Measurements from ENCODE around the gene CYP2S1.
A peak's percentile ranks its signal among the peaks of the same experiment; 100 is the strongest.

The CYP2S1 gene

GRCh38 chr19:41194157-41194552, 1.1 kb downstream of the CYP2S1 start:
- DNase-seq (ENCODE audit: low read depth) = no peak

- DNase-seq (ENCODE audit: low read depth) = no peak
Measured at GRCh38 chr19:41195675-41196497, 2.9 kb downstream of the CYP2S1 start.

GRCh38 chr19:41198559-41198958, 5.5 kb downstream of the CYP2S1 start:
- DNase-seq (ENCODE audit: low read depth) = no peak

GRCh38 chr19:41203371-41203770, 10.4 kb downstream of the CYP2S1 start:
- DNase-seq (ENCODE audit: low read depth) = no peak

GRCh38 chr19:41204338-41204737, 11.3 kb downstream of the CYP2S1 start:
- DNase-seq (ENCODE audit: low read depth) = peak; percentile 79

GRCh38 chr19:41205995-41206394, 13.0 kb downstream of the CYP2S1 start:
- no peak for DNase-seq (ENCODE audit: low read depth)

- DNase-seq (ENCODE audit: low read depth) = no peak
Measured at GRCh38 chr19:41206456-41206855, 13.4 kb downstream of the CYP2S1 start.

- no peak for DNase-seq (ENCODE audit: low read depth)
Measured at GRCh38 chr19:41206926-41207750, 14.1 kb downstream of the CYP2S1 start.

GRCh38 chr19:41214161-41214560, 21.1 kb downstream of the CYP2S1 start:
- DNase-seq (ENCODE audit: low read depth) = no peak

- no peak for DNase-seq (ENCODE audit: low read depth)
Measured at GRCh38 chr19:41217741-41218140, 24.7 kb downstream of the CYP2S1 start.

- DNase-seq (ENCODE audit: low read depth) = no peak
Measured at GRCh38 chr19:41218249-41218614, 25.2 kb downstream of the CYP2S1 start.

GRCh38 chr19:41218615-41219507, 25.8 kb downstream of the CYP2S1 start, which contains the start of gene AXL:
AXL (plus strand) TSS chr19:41219223; CDS start chr19:41219393, 170 bp downstream.
- DNase-seq (ENCODE audit: low read depth) = no peak

- no peak for DNase-seq (ENCODE audit: low read depth)
Measured at GRCh38 chr19:41219924-41220567, 27.0 kb downstream of the CYP2S1 start.

GRCh38 chr19:41220811-41221210, 27.8 kb downstream of the CYP2S1 start:
- no peak for DNase-seq (ENCODE audit: low read depth)

- no peak for DNase-seq (ENCODE audit: low read depth)
Measured at GRCh38 chr19:41221514-41222205, 28.6 kb downstream of the CYP2S1 start.

- no peak for DNase-seq (ENCODE audit: low read depth)
Measured at GRCh38 chr19:41222240-41222639, 29.2 kb downstream of the CYP2S1 start.

GRCh38 chr19:41223431-41224234, 30.6 kb downstream of the CYP2S1 start:
- no peak for DNase-seq (ENCODE audit: low read depth)

GRCh38 chr19:41224632-41225031, 31.6 kb downstream of the CYP2S1 start:
- no peak for DNase-seq (ENCODE audit: low read depth)

GRCh38 chr19:41225238-41226052, 32.4 kb downstream of the CYP2S1 start:
- DNase-seq (ENCODE audit: low read depth) = peak; percentile 7
